IPS-18a (cell line): Measurements from ENCODE around the gene ZSWIM6.

Experiments used
- H3K27ac ChIP-seq: one replicate; pipeline ENCODE4 v1.5.1; 2013; ENCODE audit warnings: low read length
- H3K27me3 ChIP-seq: one replicate; pipeline ENCODE4 v1.6.1; 2013; ENCODE audit warnings: mild to moderate bottlenecking, low read length; ENCODE audit not compliant: control insufficient read depth, insufficient read depth
- H3K36me3 ChIP-seq: one replicate; pipeline ENCODE4 v1.6.1; 2013; ENCODE audit warnings: low read depth, low read length; ENCODE audit not compliant: control insufficient read depth
- H3K4me1 ChIP-seq: one replicate; pipeline ENCODE4 v1.6.1; 2013; ENCODE audit warnings: low read depth, low read length; ENCODE audit not compliant: control insufficient read depth
- H3K4me3 ChIP-seq: one replicate; pipeline ENCODE4 v1.5.1; 2013; ENCODE audit warnings: low read length
- H3K9ac ChIP-seq: one replicate; pipeline ENCODE4 v1.6.1; 2013; ENCODE audit warnings: mild to moderate bottlenecking, low read length, moderate library complexity
- H3K9me3 ChIP-seq: one replicate; pipeline ENCODE4 v1.6.1; 2013; ENCODE audit warnings: low read depth, low read length; ENCODE audit not compliant: control insufficient read depth

The ZSWIM6 gene

DNA sequence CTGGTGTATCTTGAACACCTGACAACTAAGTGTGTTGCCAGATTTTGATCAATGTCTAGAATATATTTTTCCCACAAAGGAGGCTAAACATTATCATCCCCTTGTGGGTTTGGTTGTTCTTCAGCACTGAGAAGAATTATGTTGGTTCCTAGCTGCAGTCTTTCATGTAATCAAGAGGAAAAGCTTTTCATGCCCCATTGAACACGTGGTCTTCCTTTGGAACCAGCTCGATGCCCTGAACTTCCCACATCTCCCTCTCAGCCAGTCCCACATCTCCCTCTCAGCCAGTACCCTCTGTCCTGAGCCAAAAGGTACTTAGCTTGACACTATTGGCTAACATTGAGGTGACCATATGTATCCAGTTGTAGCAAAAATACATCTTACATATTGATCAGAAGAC, 36.7 kb upstream of the ZSWIM6 start:
- Histone ChIP-seq H3K27ac (no peak overlapping the region), H3K4me1 (peaks cover 5% of the 10 kb centered on the region), H3K9me3 (no peaks in the 10 kb centered on the region), H3K9ac (no peak overlapping the region), H3K4me3 (no peak overlapping the region), H3K27me3 (no peaks in the 10 kb centered on the region), H3K36me3 (no peaks in the 10 kb centered on the region)

DNA sequence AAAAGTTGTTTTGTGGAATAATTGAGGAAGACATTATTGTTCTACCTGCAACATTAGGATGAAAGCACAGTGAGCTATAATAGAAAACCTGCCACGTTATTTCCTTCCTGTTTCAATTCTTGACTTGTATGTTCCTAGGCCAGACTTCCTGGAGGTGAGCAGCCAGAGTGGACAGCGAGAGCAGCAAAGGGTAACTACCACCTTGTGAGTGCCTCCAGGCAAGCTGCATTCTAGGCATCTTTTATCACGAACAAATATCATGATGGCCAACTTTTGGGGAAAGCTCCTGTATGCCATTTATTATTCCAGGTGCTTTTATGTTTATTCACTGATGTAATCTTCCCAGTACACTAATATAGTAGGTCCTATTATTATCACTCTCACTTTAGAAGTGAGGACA, 34.0 kb upstream of the ZSWIM6 start:
- H3K9me3 ChIP-seq: no peaks in the 10 kb centered on the region
- no peaks in the 10 kb centered on the region for H3K27me3 ChIP-seq
- peaks cover 12% of the 10 kb centered on the region for H3K4me1 ChIP-seq
- H3K4me3 ChIP-seq: no peak overlapping the region
- no peak overlapping the region for H3K9ac ChIP-seq
- H3K27ac ChIP-seq: no peak overlapping the region
- H3K36me3 ChIP-seq: no peaks in the 10 kb centered on the region

DNA sequence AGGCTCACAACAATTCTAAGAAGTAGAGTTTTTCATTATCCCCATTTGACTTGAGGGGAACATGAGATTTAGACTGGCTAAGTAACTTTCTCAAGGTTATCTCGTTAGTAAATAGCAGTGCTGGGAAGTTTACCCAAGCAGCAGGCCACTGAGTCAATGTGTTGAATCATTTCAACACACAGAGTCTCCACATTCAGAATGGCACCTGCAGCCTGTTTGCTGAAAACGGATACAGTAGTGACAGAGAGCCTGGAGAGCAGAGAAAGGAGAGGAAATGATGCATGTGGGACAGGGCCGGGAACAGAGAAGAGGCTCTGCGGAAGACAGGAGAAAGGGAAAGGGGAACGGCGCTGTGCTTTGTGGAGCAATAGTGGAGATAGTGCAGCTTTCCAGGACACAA, 33.5 kb upstream of the ZSWIM6 start:
- H3K27ac ChIP-seq: no peak overlapping the region
- no peak overlapping the region for H3K4me3 ChIP-seq
- no peaks in the 10 kb centered on the region for H3K9me3 ChIP-seq
- H3K4me1 ChIP-seq: peaks cover 12% of the 10 kb centered on the region
- no peak overlapping the region for H3K9ac ChIP-seq
- no peaks in the 10 kb centered on the region for H3K36me3 ChIP-seq
- no peaks in the 10 kb centered on the region for H3K27me3 ChIP-seq

DNA sequence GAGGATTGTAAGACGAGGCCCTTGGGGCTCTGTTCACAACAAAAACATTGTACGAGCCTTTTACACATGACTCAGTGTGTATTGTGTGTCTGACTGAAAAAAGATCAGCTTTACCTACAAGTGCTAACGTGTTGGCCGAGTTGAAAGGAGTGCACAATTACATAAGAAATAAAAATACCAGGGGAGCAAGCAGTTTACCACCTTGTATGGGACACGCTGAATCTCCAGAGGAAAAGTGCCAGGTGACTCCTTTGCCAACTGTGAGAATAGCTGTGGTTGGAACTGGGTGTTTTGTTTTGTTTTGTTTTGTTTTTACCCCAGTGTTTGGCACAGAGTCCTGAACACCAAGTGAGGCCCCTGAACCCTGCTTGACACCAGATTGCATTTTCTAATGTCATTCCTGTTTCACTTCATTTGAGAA, 32.8 kb upstream of the ZSWIM6 start:
- Histone ChIP-seq H3K4me3 (no peak overlapping the region), H3K36me3 (no peaks in the 10 kb centered on the region), H3K9me3 (no peaks in the 10 kb centered on the region), H3K9ac (no peak overlapping the region), H3K4me1 (peaks cover 12% of the 10 kb centered on the region), H3K27ac (no peak overlapping the region), H3K27me3 (no peaks in the 10 kb centered on the region)

DNA sequence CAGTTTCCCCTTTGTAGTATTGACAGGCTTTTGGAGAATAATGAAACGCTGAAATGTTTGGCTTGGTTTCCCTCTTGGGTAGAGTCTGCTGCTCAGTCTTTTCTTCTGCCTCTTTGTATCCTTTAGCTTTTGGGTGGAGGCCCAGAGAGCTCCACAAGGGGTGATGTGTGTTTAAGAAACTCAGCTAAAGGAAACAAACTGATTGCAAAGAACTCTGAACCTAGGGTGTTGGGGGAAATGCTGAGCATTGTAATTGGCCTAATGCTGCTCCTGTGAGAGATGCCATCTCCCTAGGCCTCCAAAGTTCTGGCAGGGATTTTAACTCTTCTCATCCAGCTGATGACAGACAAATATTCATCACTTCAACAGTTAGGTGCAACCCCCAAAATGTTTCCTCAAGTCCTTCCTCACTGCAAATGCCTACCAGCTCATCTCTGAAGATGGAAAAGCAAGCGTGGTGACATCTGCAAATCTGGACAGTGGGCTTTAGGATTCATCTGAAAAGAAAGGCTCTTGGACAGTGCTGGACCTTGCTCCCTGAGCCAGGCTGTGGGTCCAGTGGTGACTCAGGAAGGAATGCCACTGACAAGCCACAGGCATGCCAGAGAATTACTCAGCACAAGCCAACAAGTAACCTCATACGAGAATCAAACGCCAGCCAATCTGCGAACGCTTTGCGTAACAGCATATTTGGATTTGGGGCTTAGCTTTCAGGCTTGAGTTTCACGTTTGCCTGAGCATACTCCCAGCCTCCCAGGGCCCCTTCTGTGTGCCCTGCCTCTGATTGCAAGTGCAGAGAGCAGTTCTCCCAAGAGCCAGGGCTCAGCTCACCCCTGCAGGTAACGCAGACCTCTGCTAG, 30.5 kb upstream of the ZSWIM6 start:
- no peak overlapping the region for H3K4me3 ChIP-seq
- peaks cover 12% of the 10 kb centered on the region for H3K4me1 ChIP-seq
- no peak overlapping the region for H3K9ac ChIP-seq

DNA sequence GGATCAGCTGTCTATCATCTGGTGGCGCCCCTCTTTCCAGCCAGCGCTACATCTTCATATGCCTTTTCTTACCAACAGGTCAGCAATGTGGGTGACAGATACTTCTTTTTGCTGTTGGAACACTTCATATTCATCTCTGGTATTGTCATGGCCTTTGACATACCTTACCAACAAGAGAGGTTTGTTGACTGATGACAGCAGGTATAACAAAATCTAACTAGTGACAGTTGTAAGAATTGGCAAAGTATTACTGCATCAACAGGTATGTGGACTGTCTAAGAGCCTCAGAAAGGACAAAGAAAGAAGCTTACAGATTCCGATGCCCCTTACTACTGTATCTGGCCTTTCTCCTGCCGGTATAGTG, 29.9 kb upstream of the ZSWIM6 start:
- no peak overlapping the region for H3K4me3 ChIP-seq

More for the DNA sequence above, 30.5 kb upstream of the ZSWIM6 start:
- no peak overlapping the region for H3K27ac ChIP-seq
- H3K9me3 ChIP-seq: no peaks in the 10 kb centered on the region
- no peaks in the 10 kb centered on the region for H3K36me3 ChIP-seq
- H3K27me3 ChIP-seq: no peaks in the 10 kb centered on the region

DNA sequence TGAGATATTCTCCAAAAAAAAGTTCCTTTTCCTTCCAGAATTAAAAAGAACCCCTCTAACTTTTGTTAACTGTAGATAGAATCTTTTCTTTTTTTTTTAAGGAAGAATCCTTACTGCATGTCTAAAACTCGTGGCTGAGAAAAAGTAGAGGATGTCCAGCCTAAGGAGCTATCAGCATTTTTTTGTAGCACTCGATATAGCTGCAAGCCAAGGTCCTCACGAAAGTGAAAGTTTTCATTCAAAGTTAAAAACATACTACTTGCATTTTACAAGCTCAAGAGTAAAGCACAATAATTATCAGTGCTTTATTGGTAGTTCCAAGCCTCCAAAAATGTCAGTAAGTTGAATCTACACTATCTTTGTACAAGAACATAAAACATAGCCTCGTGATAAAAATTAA, 28.7 kb upstream of the ZSWIM6 start:
- H3K4me3 ChIP-seq: no peak overlapping the region
- no peaks in the 10 kb centered on the region for H3K36me3 ChIP-seq
- H3K4me1 ChIP-seq: peaks cover 12% of the 10 kb centered on the region
- H3K27ac ChIP-seq: no peak overlapping the region
- H3K9me3 ChIP-seq: no peaks in the 10 kb centered on the region
- no peaks in the 10 kb centered on the region for H3K27me3 ChIP-seq
- H3K9ac ChIP-seq: no peak overlapping the region

More for the DNA sequence above, 29.9 kb upstream of the ZSWIM6 start:
- Histone ChIP-seq H3K27me3 (no peaks in the 10 kb centered on the region), H3K9me3 (no peaks in the 10 kb centered on the region), H3K4me1 (peaks cover 12% of the 10 kb centered on the region), H3K36me3 (no peaks in the 10 kb centered on the region), H3K9ac (no peak overlapping the region), H3K27ac (no peak overlapping the region)

DNA sequence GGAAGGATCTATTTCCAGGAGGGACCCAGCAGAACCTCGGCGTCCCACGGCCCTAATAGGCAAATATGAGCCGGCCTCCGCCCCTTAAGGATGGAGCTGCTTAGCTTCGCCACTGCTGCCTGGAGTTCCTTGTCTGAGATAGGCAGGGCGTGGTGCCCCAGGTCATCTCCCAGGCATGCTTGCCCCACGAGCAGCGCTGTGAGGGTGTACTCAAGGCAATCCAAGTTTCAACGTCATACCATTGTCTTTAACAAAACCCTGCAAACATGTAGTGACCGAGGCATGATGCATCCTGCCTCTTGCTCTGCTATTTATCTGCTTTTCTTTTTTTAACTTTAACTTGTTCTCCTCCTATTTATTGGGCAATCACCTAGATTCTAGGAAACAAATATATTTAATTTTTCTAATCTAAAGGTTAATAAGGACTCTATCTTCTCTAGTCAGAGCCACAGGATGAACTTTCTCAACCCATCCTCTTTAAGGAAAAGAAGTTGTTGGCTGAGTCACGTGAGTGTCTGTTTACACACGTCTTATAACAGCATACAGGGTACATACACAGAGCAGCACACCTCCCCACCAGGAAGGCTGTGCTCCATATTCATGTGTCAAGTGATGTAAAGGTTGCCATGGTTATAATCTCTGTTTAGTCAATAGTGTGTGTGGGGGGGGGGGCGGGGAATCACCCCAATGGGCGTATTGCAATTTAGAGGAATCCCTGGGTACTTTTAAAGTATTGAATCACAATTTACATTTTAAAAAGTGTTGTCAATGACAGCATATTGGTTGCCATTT, 27.3 kb upstream of the ZSWIM6 start:
- Histone ChIP-seq H3K36me3 (no peaks in the 10 kb centered on the region), H3K9ac (no peak overlapping the region), H3K27me3 (no peaks in the 10 kb centered on the region), H3K9me3 (no peaks in the 10 kb centered on the region), H3K4me1 (peaks cover 12% of the 10 kb centered on the region), H3K27ac (no peak overlapping the region), H3K4me3 (no peak overlapping the region)

DNA sequence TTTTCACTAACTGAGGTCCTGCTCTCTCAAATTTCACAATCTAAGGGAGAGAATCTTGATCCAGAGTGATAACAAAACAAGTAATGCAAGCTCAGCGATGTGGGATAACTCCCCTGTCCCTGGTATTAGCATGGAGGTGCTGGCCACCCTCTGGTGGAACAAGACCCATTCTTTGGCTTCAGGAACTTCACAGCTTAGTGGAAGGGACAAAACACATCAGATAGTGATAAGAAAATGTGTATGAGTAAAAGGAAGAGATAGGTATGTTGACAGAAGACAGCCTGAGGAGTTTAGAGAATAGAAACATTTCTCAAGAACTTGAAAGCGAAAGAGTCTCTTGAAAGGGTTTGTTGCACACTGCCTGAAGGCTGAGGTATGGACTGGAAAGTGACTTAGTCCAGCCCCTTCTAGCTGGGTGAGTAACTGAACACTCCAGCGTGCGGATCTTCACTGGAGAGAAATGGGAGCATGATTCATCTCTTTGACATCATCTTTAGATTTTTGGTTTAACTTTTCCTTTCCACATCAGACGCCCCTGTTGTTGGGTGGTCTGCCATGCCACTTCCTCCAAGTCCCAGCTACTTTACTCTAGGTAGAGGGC, 25.4 kb upstream of the ZSWIM6 start:
- Histone ChIP-seq H3K27ac (no peak overlapping the region), H3K4me1 (peaks cover 2% of the 10 kb centered on the region), H3K27me3 (no peaks in the 10 kb centered on the region), H3K4me3 (no peak overlapping the region), H3K9me3 (no peaks in the 10 kb centered on the region), H3K9ac (no peak overlapping the region), H3K36me3 (no peaks in the 10 kb centered on the region)

DNA sequence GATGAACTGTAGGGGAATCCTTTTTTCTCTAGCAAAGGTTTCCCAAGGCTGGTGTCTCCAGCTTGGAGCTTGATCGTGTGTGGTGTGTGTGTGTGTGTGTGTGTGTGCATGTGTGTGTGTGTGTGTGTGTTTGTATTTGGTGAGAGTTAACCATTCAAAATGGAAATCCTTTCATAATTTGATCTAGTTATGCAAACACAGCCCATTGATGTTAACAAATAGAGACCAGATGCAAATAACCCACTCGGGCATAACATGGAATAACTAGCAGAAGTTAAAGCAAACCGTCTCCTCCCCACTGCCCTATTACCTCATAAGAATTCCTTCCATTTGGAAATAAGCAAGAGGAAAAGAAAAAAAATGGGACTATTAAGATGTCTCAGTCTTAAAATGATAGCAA, 24.9 kb upstream of the ZSWIM6 start:
- Histone ChIP-seq H3K4me1 (no peaks in the 10 kb centered on the region), H3K4me3 (no peak overlapping the region), H3K9ac (no peak overlapping the region), H3K36me3 (no peaks in the 10 kb centered on the region), H3K27ac (no peak overlapping the region), H3K27me3 (no peaks in the 10 kb centered on the region), H3K9me3 (no peaks in the 10 kb centered on the region)

DNA sequence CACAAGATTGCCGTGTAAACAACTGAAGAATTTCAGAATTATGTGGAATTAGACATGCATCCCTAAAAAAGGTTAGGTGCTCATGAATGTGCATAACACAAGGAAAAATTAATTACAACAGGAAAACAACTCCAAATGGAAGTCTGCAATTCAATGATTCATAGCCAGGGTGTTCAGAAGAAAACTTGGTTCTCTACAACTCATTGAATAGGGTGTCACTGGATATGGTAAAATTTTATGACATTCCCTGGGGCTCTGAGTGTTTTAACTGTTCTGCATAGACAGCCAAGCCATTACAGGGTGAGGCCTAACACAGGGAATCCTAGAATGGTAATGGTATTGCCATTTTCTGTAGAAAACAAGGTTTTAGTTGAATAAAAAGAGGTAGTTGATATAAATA, 24.4 kb upstream of the ZSWIM6 start:
- no peak overlapping the region for H3K4me3 ChIP-seq
- no peaks in the 10 kb centered on the region for H3K36me3 ChIP-seq
- H3K9ac ChIP-seq: no peak overlapping the region
- H3K4me1 ChIP-seq: no peaks in the 10 kb centered on the region
- no peaks in the 10 kb centered on the region for H3K9me3 ChIP-seq
- no peak overlapping the region for H3K27ac ChIP-seq
- H3K27me3 ChIP-seq: no peaks in the 10 kb centered on the region
